B cell (primary cell): Measurements from ENCODE around the gene PPFIA2.

Source experiments
- CTCF ChIP-seq: fragments of 200-600 bp; IDR thresholded peaks from one replicate; pipeline ENCODE4 v1.8.0; 2022; ENCODE audit warnings: antibody characterized with exemption, mild to moderate bottlenecking
- EZH2 ChIP-seq: IDR thresholded peaks from 2 replicates; pipeline ENCODE4 v1.6.1; 2012; ENCODE audit warnings: borderline replicate concordance, low read depth, mild to moderate bottlenecking, moderate library complexity, low read length; ENCODE audit not compliant: insufficient read depth, poor library complexity, severe bottlenecking

GRCh38 chr12:81465191-81465590 is 294.0 kb downstream of the PPFIA2 start:
- TF ChIP-seq CTCF: no peak
- no peak for TF ChIP-seq EZH2
